Measurements from ENCODE around the gene GLI3.

DNA sequence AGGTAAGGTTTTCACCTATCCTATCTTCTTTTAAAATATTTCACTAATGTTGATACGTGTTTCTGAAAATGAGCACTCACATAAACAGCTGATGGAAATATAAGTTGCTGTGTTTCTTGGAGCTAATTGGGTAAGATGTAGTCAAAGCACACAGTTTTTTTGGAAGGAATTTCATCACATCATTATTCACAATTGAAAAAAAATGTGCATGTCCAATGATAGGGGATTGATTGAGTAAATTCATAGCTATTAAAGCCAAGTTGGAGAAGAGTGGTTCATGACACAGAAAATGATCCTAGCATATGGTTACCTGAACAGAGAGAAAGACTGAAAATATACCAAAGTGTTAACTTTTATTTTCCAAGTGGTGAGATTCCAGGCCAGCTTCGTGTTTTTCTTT, 29.6 kb downstream of the GLI3 start:
- TF ChIP-seq, protein P1, sequence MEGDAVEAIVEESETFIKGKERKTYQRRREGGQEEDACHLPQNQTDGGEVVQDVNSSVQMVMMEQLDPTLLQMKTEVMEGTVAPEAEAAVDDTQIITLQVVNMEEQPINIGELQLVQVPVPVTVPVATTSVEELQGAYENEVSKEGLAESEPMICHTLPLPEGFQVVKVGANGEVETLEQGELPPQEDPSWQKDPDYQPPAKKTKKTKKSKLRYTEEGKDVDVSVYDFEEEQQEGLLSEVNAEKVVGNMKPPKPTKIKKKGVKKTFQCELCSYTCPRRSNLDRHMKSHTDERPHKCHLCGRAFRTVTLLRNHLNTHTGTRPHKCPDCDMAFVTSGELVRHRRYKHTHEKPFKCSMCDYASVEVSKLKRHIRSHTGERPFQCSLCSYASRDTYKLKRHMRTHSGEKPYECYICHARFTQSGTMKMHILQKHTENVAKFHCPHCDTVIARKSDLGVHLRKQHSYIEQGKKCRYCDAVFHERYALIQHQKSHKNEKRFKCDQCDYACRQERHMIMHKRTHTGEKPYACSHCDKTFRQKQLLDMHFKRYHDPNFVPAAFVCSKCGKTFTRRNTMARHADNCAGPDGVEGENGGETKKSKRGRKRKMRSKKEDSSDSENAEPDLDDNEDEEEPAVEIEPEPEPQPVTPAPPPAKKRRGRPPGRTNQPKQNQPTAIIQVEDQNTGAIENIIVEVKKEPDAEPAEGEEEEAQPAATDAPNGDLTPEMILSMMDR (IDR thresholded peaks at IDR 0.05; ENCODE audit: low read length), result no peak
- no peak for TF ChIP-seq EZH2phosphoT487 (IDR thresholded peaks at IDR 0.05; ENCODE audit: low read length)
- TF ChIP-seq EZH2 (optimal IDR thresholded peaks at IDR 0.05; ENCODE audit: low read depth, low read length), result no peak
